ENCODE data around the gene EML4.

- TF ChIP-seq, protein P1, sequence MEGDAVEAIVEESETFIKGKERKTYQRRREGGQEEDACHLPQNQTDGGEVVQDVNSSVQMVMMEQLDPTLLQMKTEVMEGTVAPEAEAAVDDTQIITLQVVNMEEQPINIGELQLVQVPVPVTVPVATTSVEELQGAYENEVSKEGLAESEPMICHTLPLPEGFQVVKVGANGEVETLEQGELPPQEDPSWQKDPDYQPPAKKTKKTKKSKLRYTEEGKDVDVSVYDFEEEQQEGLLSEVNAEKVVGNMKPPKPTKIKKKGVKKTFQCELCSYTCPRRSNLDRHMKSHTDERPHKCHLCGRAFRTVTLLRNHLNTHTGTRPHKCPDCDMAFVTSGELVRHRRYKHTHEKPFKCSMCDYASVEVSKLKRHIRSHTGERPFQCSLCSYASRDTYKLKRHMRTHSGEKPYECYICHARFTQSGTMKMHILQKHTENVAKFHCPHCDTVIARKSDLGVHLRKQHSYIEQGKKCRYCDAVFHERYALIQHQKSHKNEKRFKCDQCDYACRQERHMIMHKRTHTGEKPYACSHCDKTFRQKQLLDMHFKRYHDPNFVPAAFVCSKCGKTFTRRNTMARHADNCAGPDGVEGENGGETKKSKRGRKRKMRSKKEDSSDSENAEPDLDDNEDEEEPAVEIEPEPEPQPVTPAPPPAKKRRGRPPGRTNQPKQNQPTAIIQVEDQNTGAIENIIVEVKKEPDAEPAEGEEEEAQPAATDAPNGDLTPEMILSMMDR (IDR thresholded peaks at IDR 0.05 in 4 of 5, conservative IDR thresholded peaks at IDR 0.05 in 1 of 5) = no peak
- no peak for TF ChIP-seq POLR2A (IDR thresholded peaks at IDR 0.05)
Measured at GRCh38 chr2:42161444-42161843, 7.7 kb upstream of the EML4 start.

Data from gastrocnemius medialis (tissue), 4 donors.